H9 (cell line): Measurements from ENCODE around the gene OR2G3. TPM values are rescaled to one million over a fixed set of nuclear protein-coding genes. Genes with fewer than 3 reads are reported as not detected.

Experiments
- DNase-seq: peaks from one replicate; pipeline ENCODE4 v3.0.0-alpha.2; 2017
- H2AFZ ChIP-seq: one replicate; pipeline ENCODE4 v1.6.1; 2013; ENCODE audit warnings: mild to moderate bottlenecking, low read length, control low read depth, moderate library complexity
- H2AK5ac ChIP-seq: 2 replicates; pipeline ENCODE4 v1.6.1; 2013; ENCODE audit warnings: low read length, control low read depth, mixed read lengths; ENCODE audit not compliant: insufficient read length
- H2BK120ac ChIP-seq: one replicate; pipeline ENCODE4 v1.6.1; 2013; ENCODE audit warnings: low read depth, mild to moderate bottlenecking, low read length, control low read depth, inconsistent platforms; ENCODE audit not compliant: poor library complexity, severe bottlenecking
- H2BK12ac ChIP-seq: 2 replicates; pipeline ENCODE4 v1.6.1; 2013; ENCODE audit warnings: low read length, control low read depth, mixed read lengths, low read depth; ENCODE audit not compliant: insufficient read length
- H2BK15ac ChIP-seq: 2 replicates; pipeline ENCODE4 v1.6.1; 2013; ENCODE audit warnings: low read depth, low read length, control low read depth
- H2BK20ac ChIP-seq: one replicate; pipeline ENCODE4 v1.6.1; 2013; ENCODE audit warnings: low read depth, mild to moderate bottlenecking, low read length, control low read depth, inconsistent platforms; ENCODE audit not compliant: poor library complexity, severe bottlenecking
- H2BK5ac ChIP-seq: 2 replicates; pipeline ENCODE4 v1.6.1; 2013; ENCODE audit warnings: low read length, control low read depth, mixed read lengths; ENCODE audit not compliant: insufficient read length
- H3K14ac ChIP-seq: 2 replicates; pipeline ENCODE4 v1.6.1; 2013; ENCODE audit warnings: low read length, control low read depth; ENCODE audit not compliant: insufficient read depth
- H3K18ac ChIP-seq: 2 replicates; pipeline ENCODE4 v1.6.1; 2013; ENCODE audit warnings: low read depth, mild to moderate bottlenecking, mixed read lengths, low read length, control low read depth; ENCODE audit not compliant: insufficient read length
- H3K23ac ChIP-seq: 2 replicates; pipeline ENCODE4 v1.6.1; 2013; ENCODE audit warnings: low read length, control low read depth, mixed read lengths, low read depth; ENCODE audit not compliant: insufficient read length
- H3K23me2 ChIP-seq: 2 replicates; pipeline ENCODE4 v1.6.1; 2013; ENCODE audit warnings: low read depth, mild to moderate bottlenecking, mixed read lengths, low read length, control low read depth; ENCODE audit not compliant: insufficient read length, poor library complexity, severe bottlenecking
- H3K27ac ChIP-seq: 2 replicates; pipeline ENCODE4 v1.5.1; 2013; ENCODE audit warnings: low read length, control low read depth, mixed read lengths, low read depth; ENCODE audit not compliant: insufficient read length
- H3K27me3 ChIP-seq: 2 replicates; pipeline ENCODE4 v1.6.1; 2013; ENCODE audit warnings: low read length, control low read depth, inconsistent platforms; ENCODE audit not compliant: insufficient read depth
- H3K4ac ChIP-seq: 2 replicates; pipeline ENCODE4 v1.6.1; 2013; ENCODE audit warnings: low read depth, mild to moderate bottlenecking, control low read depth, inconsistent platforms, low read length, moderate library complexity
- H3K4me1 ChIP-seq: 2 replicates; pipeline ENCODE4 v1.6.1; 2013; ENCODE audit warnings: low read length, control low read depth, inconsistent platforms; ENCODE audit not compliant: insufficient read depth
- H3K4me2 ChIP-seq: 2 replicates; pipeline ENCODE4 v1.6.1; 2013; ENCODE audit warnings: low read length, control low read depth, mixed read lengths; ENCODE audit not compliant: insufficient read length, insufficient read depth
- H3K56ac ChIP-seq: 2 replicates; pipeline ENCODE4 v1.6.1; 2013; ENCODE audit warnings: low read depth, mild to moderate bottlenecking, mixed read lengths, low read length, control low read depth; ENCODE audit not compliant: insufficient read length
- H3K79me1 ChIP-seq: 2 replicates; pipeline ENCODE4 v1.6.1; 2013; ENCODE audit warnings: low read depth, mild to moderate bottlenecking, moderate library complexity, low read length, control low read depth, inconsistent platforms; ENCODE audit not compliant: insufficient read depth, poor library complexity, severe bottlenecking
- H3K79me2 ChIP-seq: 2 replicates; pipeline ENCODE4 v1.6.1; 2013; ENCODE audit warnings: low read length, control low read depth, inconsistent platforms; ENCODE audit not compliant: insufficient read depth
- H3K9ac ChIP-seq: 2 replicates; pipeline ENCODE4 v1.6.1; 2013; ENCODE audit warnings: low read length, control low read depth, mixed read lengths; ENCODE audit not compliant: insufficient read length; ENCODE audit errors: extremely low read depth
- H3K9me3 ChIP-seq: one replicate; pipeline ENCODE4 v1.6.1; 2013; ENCODE audit warnings: low read depth, low read length, inconsistent platforms; ENCODE audit not compliant: control insufficient read depth
- H3T11ph ChIP-seq: one replicate; pipeline ENCODE4 v1.6.1; 2013; ENCODE audit warnings: mild to moderate bottlenecking, low read length, control low read depth, inconsistent platforms
- H4K20me1 ChIP-seq: one replicate; pipeline ENCODE4 v1.6.1; 2013; ENCODE audit not compliant: control insufficient read depth, insufficient read length, insufficient read depth
- H4K5ac ChIP-seq: 2 replicates; pipeline ENCODE4 v1.6.1; 2013; ENCODE audit warnings: low read depth, mild to moderate bottlenecking, mixed read lengths, low read length, control low read depth; ENCODE audit not compliant: insufficient read length
- H4K8ac ChIP-seq: replicated peaks from 2 replicates; pipeline ENCODE4 v1.6.1; 2013; ENCODE audit warnings: low read length, control low read depth, mixed read lengths, low read depth; ENCODE audit not compliant: insufficient read length
- H4K91ac ChIP-seq: 2 replicates; pipeline ENCODE4 v1.6.1; 2013; ENCODE audit warnings: low read depth, mild to moderate bottlenecking, moderate library complexity, mixed read lengths, low read length, control low read depth; ENCODE audit not compliant: insufficient read length
- H3K27ac Mint-ChIP-seq, 3 experiments: 2 replicates in 2 of 3; 3 replicates in 1 of 3; pipeline ENCODE4 v1.8.0; 2020 to 2021; ENCODE audit warnings: mixed read lengths in 3 of 3, mild to moderate bottlenecking in 1 of 3, moderate library complexity in 1 of 3
- H3K27me3 Mint-ChIP-seq: 2 replicates; pipeline ENCODE4 v1.8.0; 2021; ENCODE audit warnings: low read depth, mild to moderate bottlenecking, moderate library complexity, mixed read lengths
- H3K36me3 Mint-ChIP-seq, 3 experiments: 2 replicates in 2 of 3; 3 replicates in 1 of 3; pipeline ENCODE4 v1.8.0; 2020 to 2021; ENCODE audit warnings: low read depth in 3 of 3, mixed read lengths in 3 of 3; ENCODE audit not compliant: insufficient read depth in 1 of 3
- H3K4me1 Mint-ChIP-seq, 2 experiments: 2 replicates each; pipeline ENCODE4 v1.8.0; 2020; ENCODE audit warnings: mixed read lengths in 2 of 2
- H3K4me3 Mint-ChIP-seq, 2 experiments: 2 replicates in 1 of 2; 3 replicates in 1 of 2; pipeline ENCODE4 v1.8.0; 2020 to 2021; ENCODE audit warnings: mild to moderate bottlenecking in 2 of 2, mixed read lengths in 2 of 2, moderate library complexity in 1 of 2
- H3K9me3 Mint-ChIP-seq, 2 experiments: 2 replicates in 1 of 2; 3 replicates in 1 of 2; pipeline ENCODE4 v1.8.0; 2020; ENCODE audit warnings: mild to moderate bottlenecking in 2 of 2, mixed read lengths in 2 of 2, moderate library complexity in 1 of 2
- WGBS: extraction: QIAGEN DNeasy Blood & Tissue Kit; methylation state at CpG from one replicate; pipeline ENCODE4 v1.1.7; 2013; ENCODE audit warnings: missing lambda C conversion rate, low lambda C conversion rate, mixed read lengths; ENCODE audit not compliant: insufficient read length; ENCODE audit errors: extremely low coverage; 5-methylcytosine and 5-hydroxymethylcytosine counted together
- total RNA-seq: library from RNA; stranded (reverse); gene quantifications from 2 replicates; pipeline ENCODE4 v1.2.1, GENCODE V29; 2021
- TF ChIP-seq, protein P1 (sequence below): fragments of 200-600 bp; sonication (generic); conservative IDR thresholded peaks from 3 replicates; pipeline ENCODE4 v1.8.0; 2021; ENCODE audit warnings: antibody characterized with exemption, mild to moderate bottlenecking

The OR2G3 gene
- total RNA-seq, 1 experiment from 2014 or later: not detected

DNA sequence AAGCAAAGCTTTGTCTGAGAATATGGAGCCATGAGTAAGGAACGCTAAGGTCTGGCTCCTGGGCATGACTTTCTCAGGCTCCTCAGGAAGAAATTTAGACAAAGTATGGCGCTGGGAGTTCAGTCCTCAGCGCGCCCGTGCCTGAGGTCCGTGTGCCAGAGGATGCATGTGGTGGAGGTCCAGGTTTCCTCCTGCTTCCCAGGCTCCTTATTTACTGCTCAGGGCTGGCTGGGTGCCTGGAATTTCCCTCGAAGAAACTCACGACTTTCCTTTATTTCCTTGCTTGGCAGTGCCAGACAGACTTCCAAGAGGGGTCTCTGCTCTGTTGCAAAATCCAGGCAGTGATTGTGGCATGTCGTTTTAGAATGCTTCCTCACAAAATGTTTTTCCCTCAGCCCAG lies 43.2 kb upstream of the OR2G3 start:
- no peak overlapping the region for H3K14ac ChIP-seq
- H2BK15ac ChIP-seq: no peak overlapping the region
- no peak overlapping the region for H2BK12ac ChIP-seq
- no peak overlapping the region for H4K91ac ChIP-seq
- no CpG with 5 or more reads among the region's 9 CpGs for WGBS
- H3K79me1 ChIP-seq: no peaks in the 10 kb centered on the region
- no peaks in the 10 kb centered on the region for H3K23me2 ChIP-seq
- Mint-ChIP-seq H3K4me3 (no peak overlapping the region), H3K36me3 (no peaks in the 10 kb centered on the region; a peak in 1 of 7 replicates), H3K4me1 (peaks cover 11% of the 10 kb centered on the region in 2 experiments), H3K27ac (peak overlapping the region in 1 of 3 experiments; percentile 76; a peak in 1 of 7 replicates), H3K27me3 (0 out of 2 replicates have a peak, but pooled peaks cover under 1% of the 10 kb centered on the region), H3K9me3 (no peaks in the 10 kb centered on the region)
- H3K4me1 ChIP-seq: no peaks in the 10 kb centered on the region; the same call in 1 of the 2 replicates
- H3K27ac ChIP-seq: no peak overlapping the region
- H3K9ac ChIP-seq: no peak overlapping the region
- H4K5ac ChIP-seq: no peak overlapping the region
- H2BK5ac ChIP-seq: no peak overlapping the region
- TF ChIP-seq, protein P1, sequence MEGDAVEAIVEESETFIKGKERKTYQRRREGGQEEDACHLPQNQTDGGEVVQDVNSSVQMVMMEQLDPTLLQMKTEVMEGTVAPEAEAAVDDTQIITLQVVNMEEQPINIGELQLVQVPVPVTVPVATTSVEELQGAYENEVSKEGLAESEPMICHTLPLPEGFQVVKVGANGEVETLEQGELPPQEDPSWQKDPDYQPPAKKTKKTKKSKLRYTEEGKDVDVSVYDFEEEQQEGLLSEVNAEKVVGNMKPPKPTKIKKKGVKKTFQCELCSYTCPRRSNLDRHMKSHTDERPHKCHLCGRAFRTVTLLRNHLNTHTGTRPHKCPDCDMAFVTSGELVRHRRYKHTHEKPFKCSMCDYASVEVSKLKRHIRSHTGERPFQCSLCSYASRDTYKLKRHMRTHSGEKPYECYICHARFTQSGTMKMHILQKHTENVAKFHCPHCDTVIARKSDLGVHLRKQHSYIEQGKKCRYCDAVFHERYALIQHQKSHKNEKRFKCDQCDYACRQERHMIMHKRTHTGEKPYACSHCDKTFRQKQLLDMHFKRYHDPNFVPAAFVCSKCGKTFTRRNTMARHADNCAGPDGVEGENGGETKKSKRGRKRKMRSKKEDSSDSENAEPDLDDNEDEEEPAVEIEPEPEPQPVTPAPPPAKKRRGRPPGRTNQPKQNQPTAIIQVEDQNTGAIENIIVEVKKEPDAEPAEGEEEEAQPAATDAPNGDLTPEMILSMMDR: no peak
- H3K27me3 ChIP-seq: no peaks in the 10 kb centered on the region
- H4K8ac ChIP-seq: no peak overlapping the region
- H2BK20ac ChIP-seq: no peak overlapping the region
- no peaks in the 10 kb centered on the region for H3K79me2 ChIP-seq
- DNase-seq: no peak
- no peak overlapping the region for H3K56ac ChIP-seq
- H2AK5ac ChIP-seq: no peak overlapping the region
- no peaks in the 10 kb centered on the region for H3K9me3 ChIP-seq
- no peaks in the 10 kb centered on the region for H4K20me1 ChIP-seq
- H2BK120ac ChIP-seq: no peak overlapping the region
- H3K23ac ChIP-seq: no peak overlapping the region
- H3K4me2 ChIP-seq: no peak overlapping the region
- no peak overlapping the region for H3K4ac ChIP-seq
- H3K18ac ChIP-seq: no peak overlapping the region
- H2AFZ ChIP-seq: no peak overlapping the region
- H3T11ph ChIP-seq: no peak overlapping the region
